ENCODE results near the gene ARHGAP31.
"Not testable (repeated sequence)": the region's sequence is repeated elsewhere in the genome, so short reads cannot be mapped to it uniquely, and the experiment has no call there.

ARHGAP31 gene

GRCh38 chr3:119352034-119352609 lies 57.9 kb downstream of the ARHGAP31 start:
- peak; percentile 67 for DNase-seq

GRCh38 chr3:119352863-119353527 lies 58.8 kb downstream of the ARHGAP31 start:
- DNase-seq = no peak

GRCh38 chr3:119355608-119356007 lies 61.4 kb downstream of the ARHGAP31 start:
- DNase-seq = not testable (repeated sequence)

- DNase-seq = no peak
Measured at GRCh38 chr3:119356646-119357045, 62.5 kb downstream of the ARHGAP31 start.

GRCh38 chr3:119357190-119357589 lies 63.0 kb downstream of the ARHGAP31 start:
- DNase-seq = no peak

- no peak for DNase-seq
Measured at GRCh38 chr3:119359476-119360326, 65.5 kb downstream of the ARHGAP31 start.

- no peak for DNase-seq
Measured at GRCh38 chr3:119360736-119361462, 66.7 kb downstream of the ARHGAP31 start.

GRCh38 chr3:119362010-119362409 lies 67.8 kb downstream of the ARHGAP31 start:
- no peak for DNase-seq

- no peak for DNase-seq
Measured at GRCh38 chr3:119362940-119363725, 69.0 kb downstream of the ARHGAP31 start.

- no peak for DNase-seq
Measured at GRCh38 chr3:119364401-119364800, 70.2 kb downstream of the ARHGAP31 start.

GRCh38 chr3:119365418-119365817 lies 71.2 kb downstream of the ARHGAP31 start:
- DNase-seq = no peak

- DNase-seq = no peak
Measured at GRCh38 chr3:119367000-119367399, 72.8 kb downstream of the ARHGAP31 start.

- no peak for DNase-seq
Measured at GRCh38 chr3:119368298-119368697, 74.1 kb downstream of the ARHGAP31 start.

- not testable (repeated sequence) for DNase-seq
Measured at GRCh38 chr3:119371786-119372185, 77.6 kb downstream of the ARHGAP31 start.

GRCh38 chr3:119375106-119375505 lies 80.9 kb downstream of the ARHGAP31 start:
- DNase-seq = no peak

GRCh38 chr3:119375510-119375909 lies 81.3 kb downstream of the ARHGAP31 start:
- no peak for DNase-seq

GRCh38 chr3:119376758-119377157 lies 82.6 kb downstream of the ARHGAP31 start:
- no peak for DNase-seq

- DNase-seq = no peak
Measured at GRCh38 chr3:119378259-119378803, 84.1 kb downstream of the ARHGAP31 start.

GRCh38 chr3:119380697-119381096 lies 86.5 kb downstream of the ARHGAP31 start:
- DNase-seq = no peak

GRCh38 chr3:119382134-119382533 lies 88.0 kb downstream of the ARHGAP31 start:
- DNase-seq = no peak

- DNase-seq = no peak
Measured at GRCh38 chr3:119388577-119388976, 94.4 kb downstream of the ARHGAP31 start.

- DNase-seq = no peak
Measured at GRCh38 chr3:119395923-119396358, 101.8 kb downstream of the ARHGAP31 start.

All from activated effector memory CD4-positive, alpha-beta T cell treated with anti-CD3 and anti-CD28 coated beads, Interleukin-2, amount 50 U/mL, for 16 hours (primary cell).